Loucy (cell line): Measurements from ENCODE around the gene INSYN2A.

Experiments
- H2AFZ ChIP-seq: fragments of 200-600 bp; sonication (generic); 2 replicates; pipeline ENCODE4 v1.6.0; 2016; ENCODE audit warnings: antibody characterized with exemption, mild to moderate bottlenecking, low read length, moderate library complexity
- H3F3A ChIP-seq: fragments of 200-600 bp; 2 replicates; pipeline ENCODE4 v1.6.0; 2016; ENCODE audit warnings: antibody characterized with exemption, low read depth, mild to moderate bottlenecking
- H3K27me3 ChIP-seq: fragments of 200-600 bp; sonication (generic); 2 replicates; pipeline ENCODE4 v1.6.1; 2014; ENCODE audit warnings: low read length, mild to moderate bottlenecking; ENCODE audit not compliant: insufficient read depth, poor library complexity, severe bottlenecking
- H3K36me3 ChIP-seq: fragments of 200-600 bp; sonication (generic); 2 replicates; pipeline ENCODE4 v1.6.1; 2016; ENCODE audit warnings: low read length; ENCODE audit not compliant: insufficient read depth
- H3K4me1 ChIP-seq: fragments of 200-600 bp; sonication (generic); 2 replicates; pipeline ENCODE4 v1.5.1; 2014; ENCODE audit warnings: low read length, mild to moderate bottlenecking; ENCODE audit not compliant: insufficient read depth, poor library complexity, severe bottlenecking
- H3K4me2 ChIP-seq: fragments of 200-600 bp; sonication (generic); 2 replicates; pipeline ENCODE4 v1.6.0; 2014; ENCODE audit warnings: antibody characterized with exemption, low read length, low read depth, mild to moderate bottlenecking; ENCODE audit not compliant: poor library complexity, severe bottlenecking
- H3K4me3 ChIP-seq: fragments of 200-600 bp; sonication (generic); 2 replicates; pipeline ENCODE4 v1.5.1; 2014; ENCODE audit warnings: low read length, mild to moderate bottlenecking, mixed read lengths; ENCODE audit not compliant: poor library complexity, severe bottlenecking
- H3K79me2 ChIP-seq: fragments of 200-600 bp; sonication (generic); 2 replicates; pipeline ENCODE4 v1.6.1; 2014; ENCODE audit warnings: low read length; ENCODE audit not compliant: insufficient read depth
- H3K9ac ChIP-seq: fragments of 200-600 bp; sonication (generic); 2 replicates; pipeline ENCODE4 v1.6.0; 2014; ENCODE audit warnings: mild to moderate bottlenecking, low read depth, low read length, moderate library complexity; ENCODE audit not compliant: poor library complexity, severe bottlenecking
- H3K9me2 ChIP-seq: fragments of 200-600 bp; sonication (generic); replicated peaks from 2 replicates; pipeline ENCODE4 v1.6.1; 2016; ENCODE audit warnings: low read depth, low read length, mixed read lengths
- H3K9me3 ChIP-seq: fragments of 200-600 bp; sonication (generic); 2 replicates; pipeline ENCODE4 v1.6.1; 2014; ENCODE audit warnings: mild to moderate bottlenecking, antibody characterized with exemption, low read length, low read depth; ENCODE audit not compliant: insufficient read depth
- H4K20me1 ChIP-seq: fragments of 200-600 bp; sonication (generic); 2 replicates; pipeline ENCODE4 v1.6.0; 2014; ENCODE audit warnings: antibody characterized with exemption, low read length, mild to moderate bottlenecking; ENCODE audit not compliant: insufficient read depth, poor library complexity, severe bottlenecking
- CTCF ChIP-seq: fragments of 200-600 bp; sonication (generic); conservative IDR thresholded peaks from 2 replicates; pipeline ENCODE4 v1.5.1; 2014; ENCODE audit warnings: mild to moderate bottlenecking, antibody characterized with exemption, low read length
- EZH2phosphoT487 ChIP-seq: fragments of 200-600 bp; IDR thresholded peaks from 2 replicates; pipeline ENCODE4 v1.6.1; 2018; ENCODE audit warnings: antibody characterized with exemption, mild to moderate bottlenecking, moderate library complexity, borderline replicate concordance

INSYN2A gene

GRCh38 chr10:127154831-127155620, 41.4 kb downstream of the INSYN2A start:
- Histone ChIP-seq H3K9me2 (no peaks in the 10 kb centered on the region), H3K36me3 (no peaks in the 10 kb centered on the region), H3K79me2 (no peaks in the 10 kb centered on the region), H2AFZ (no peak overlapping the region), H3K27me3 (no peaks in the 10 kb centered on the region), H4K20me1 (no peaks in the 10 kb centered on the region), H3K9me3 (peaks cover 10% of the 10 kb centered on the region; the same call in 1 of the 2 replicates), H3K4me1 (no peaks in the 10 kb centered on the region), H3K4me2 (no peak overlapping the region), H3K9ac (no peak overlapping the region), H3K4me3 (no peak overlapping the region), H3F3A (no peaks in the 10 kb centered on the region)
- TF ChIP-seq EZH2phosphoT487 (no peak), CTCF (no peak)

GRCh38 chr10:127153181-127153580, 43.2 kb downstream of the INSYN2A start:
- TF ChIP-seq EZH2phosphoT487: no peak
- TF ChIP-seq CTCF: no peak
- no peaks in the 10 kb centered on the region for H3K36me3 ChIP-seq
- H2AFZ ChIP-seq: no peak overlapping the region
- no peaks in the 10 kb centered on the region for H3K4me1 ChIP-seq
- no peaks in the 10 kb centered on the region for H3K27me3 ChIP-seq
- H3K9me3 ChIP-seq: 0 out of 2 replicates have a peak, but pooled peaks cover 6% of the 10 kb centered on the region
- H3K79me2 ChIP-seq: no peaks in the 10 kb centered on the region
- H3K4me2 ChIP-seq: no peak overlapping the region
- no peaks in the 10 kb centered on the region for H3F3A ChIP-seq
- no peak overlapping the region for H3K4me3 ChIP-seq
- H3K9me2 ChIP-seq: no peaks in the 10 kb centered on the region
- no peak overlapping the region for H3K9ac ChIP-seq
- no peaks in the 10 kb centered on the region for H4K20me1 ChIP-seq

GRCh38 chr10:127151981-127152699, 44.3 kb downstream of the INSYN2A start:
- Histone ChIP-seq H3K4me2 (no peak overlapping the region), H3K4me1 (no peaks in the 10 kb centered on the region), H3K9me2 (no peaks in the 10 kb centered on the region)

More at GRCh38 chr10:127151981-127152699, 44.3 kb downstream of the INSYN2A start:
- TF ChIP-seq CTCF (no peak), EZH2phosphoT487 (no peak)
- no peaks in the 10 kb centered on the region for H3F3A ChIP-seq
- no peak overlapping the region for H3K9ac ChIP-seq
- H3K9me3 ChIP-seq: 0 out of 2 replicates have a peak, but pooled peaks cover 6% of the 10 kb centered on the region
- H3K27me3 ChIP-seq: no peaks in the 10 kb centered on the region
- H2AFZ ChIP-seq: no peak overlapping the region
- no peaks in the 10 kb centered on the region for H4K20me1 ChIP-seq
- no peaks in the 10 kb centered on the region for H3K36me3 ChIP-seq
- no peak overlapping the region for H3K4me3 ChIP-seq
- no peaks in the 10 kb centered on the region for H3K79me2 ChIP-seq
